Measurements from ENCODE around the gene C1GALT1C1L. TPM values are rescaled to one million over a fixed set of nuclear protein-coding genes. Genes with fewer than 3 reads are reported as not detected.
A peak's percentile ranks its signal among the peaks of the same experiment; 100 is the strongest.
"Not testable (repeated sequence)": the region's sequence is repeated elsewhere in the genome, so short reads cannot be mapped to it uniquely, and the experiment has no call there.

Gene C1GALT1C1L
- total and polyA plus RNA-seq, 7 experiments from 2014 or later, result not detected

DNA sequence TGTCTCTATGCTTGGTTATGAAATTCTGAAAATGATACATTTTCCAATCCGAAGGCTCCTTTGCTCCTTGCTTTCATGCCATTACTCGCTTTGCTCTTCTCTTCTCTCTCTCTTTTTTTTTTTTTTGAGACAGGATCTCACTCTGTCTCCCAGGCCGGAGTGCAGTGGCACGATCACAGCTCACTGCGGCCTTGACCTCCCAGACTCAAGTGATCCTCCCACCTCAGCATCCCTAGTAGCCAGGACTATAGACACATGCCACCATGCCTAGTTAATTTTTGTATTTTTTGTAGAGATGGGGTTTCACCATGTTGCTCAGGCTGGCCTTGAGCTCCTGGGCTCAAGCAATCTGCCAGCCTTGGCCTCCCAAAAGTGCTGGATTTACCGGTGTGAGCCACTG lies 21.9 kb upstream of the C1GALT1C1L start:
- intact Hi-C loops (cut with micrococcal nuclease); DNase-seq; H3K36me3 ChIP-seq (ENCODE audit: control insufficient read depth in 2 of 3, insufficient read depth in 3 of 3, low read length in 3 of 3); H3K4me3 Mint-ChIP-seq; H3K27ac ChIP-seq (ENCODE audit: low read depth, low read length); POLR2A ChIA-PET; H3K4me3 ChIP-seq (ENCODE audit: low read length); H3K4me1 ChIP-seq (ENCODE audit: control insufficient read depth in 2 of 2, insufficient read depth in 2 of 2, low read length in 2 of 2); H3K4me1 Mint-ChIP-seq; ATAC-seq; H3K9me3 ChIP-seq (ENCODE audit: control insufficient read depth in 2 of 3, low read length in 3 of 3); H3K27ac Mint-ChIP-seq; H3K9me3 Mint-ChIP-seq; H3K27me3 ChIP-seq (ENCODE audit: control insufficient read depth in 2 of 2, insufficient read depth in 2 of 2, low read length in 2 of 2); H3K36me3 Mint-ChIP-seq: not testable (repeated sequence)
- CTCF ChIA-PET, result interaction anchor here (0.8 kb wide), 1 partner anchor 8 kb away, joined by 8 read pairs; no protein-coding TSS in a partner anchor
- peaks cover 0 to 28% (median 4%) of the 10 kb centered on the region in 5 donors for H3K27me3 Mint-ChIP-seq

- Mint-ChIP-seq H3K9me3 (no peaks in the 10 kb centered on the region), H3K27ac (no peak overlapping the region), H3K4me1 (no peaks in the 10 kb centered on the region), H3K27me3 (peaks cover 8 to 23% (median 11%) of the 10 kb centered on the region in 5 donors), H3K36me3 (peaks cover 0 to 7% (median 0%) of the 10 kb centered on the region in 5 donors), H3K4me3 (no peak overlapping the region)
- H3K36me3 ChIP-seq (ENCODE audit: control insufficient read depth in 2 of 3, insufficient read depth in 3 of 3, low read length in 3 of 3), result no peaks in the 10 kb centered on the region
- H3K9me3 ChIP-seq (ENCODE audit: control insufficient read depth in 2 of 3, low read length in 3 of 3), result no peaks in the 10 kb centered on the region
- ChIA-PET CTCF (interaction anchor here (0.6 kb wide), 1 partner anchor 9 kb away, joined by 3 read pairs; no protein-coding TSS in a partner anchor), POLR2A (no interaction called here)
- H3K4me1 ChIP-seq (ENCODE audit: control insufficient read depth in 2 of 2, insufficient read depth in 2 of 2, low read length in 2 of 2), result no peaks in the 10 kb centered on the region
- intact Hi-C loops (cut with micrococcal nuclease), result no loop called here
- H3K4me3 ChIP-seq (ENCODE audit: low read length), result no peak overlapping the region
- no peaks in the 10 kb centered on the region for H3K27me3 ChIP-seq (ENCODE audit: control insufficient read depth in 2 of 2, insufficient read depth in 2 of 2, low read length in 2 of 2)
- ATAC-seq, result no peak
- no peak for DNase-seq
- no peak overlapping the region for H3K27ac ChIP-seq (ENCODE audit: low read depth, low read length)
Measured at GRCh38 chr2:43692428-43692994, 16.3 kb upstream of the C1GALT1C1L start.

DNA sequence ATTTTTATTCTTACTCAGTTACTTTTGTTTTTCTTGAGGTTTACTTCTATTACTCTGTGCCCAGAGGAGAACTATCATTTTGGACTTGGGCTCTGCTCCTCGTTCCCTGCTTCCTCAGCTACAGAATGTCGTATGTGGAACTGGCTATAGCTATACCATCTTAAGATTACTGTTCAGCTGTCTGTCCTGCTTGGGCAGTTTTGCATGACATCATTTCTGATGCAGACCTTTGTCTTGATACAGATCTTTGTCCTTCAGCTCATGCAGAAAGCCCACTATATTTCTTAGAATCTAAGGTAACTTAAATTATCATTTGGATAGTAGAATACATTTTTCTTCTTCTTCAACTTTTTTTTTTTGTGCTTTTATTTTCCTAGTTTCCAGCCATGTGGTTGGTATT lies 13.8 kb upstream of the C1GALT1C1L start:
- CTCF ChIA-PET, result no interaction called here
- peaks cover 0 to 11% (median 6%) of the 10 kb centered on the region in 7 donors for H3K4me1 Mint-ChIP-seq

DNA sequence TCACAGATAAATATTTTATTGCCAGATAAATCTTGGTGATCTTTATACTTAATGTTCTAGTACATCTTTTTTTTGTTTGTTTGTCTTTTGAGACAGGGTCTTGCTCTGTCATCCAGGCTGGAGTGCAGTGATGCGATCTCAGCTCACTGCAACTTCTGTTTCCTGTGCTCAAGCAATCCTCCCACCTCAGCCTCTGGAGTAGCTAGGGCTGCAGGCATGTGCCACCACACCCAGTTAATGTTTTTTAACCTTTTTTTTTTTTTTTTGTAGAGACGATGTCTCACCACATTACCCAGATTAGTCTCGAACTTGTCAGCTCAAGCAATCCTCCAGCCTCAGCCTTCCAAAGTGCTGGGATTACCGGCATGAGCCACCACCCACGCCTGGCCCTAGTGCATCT lies 9.1 kb upstream of the C1GALT1C1L start:
- ATAC-seq (no peak), DNase-seq (no peak)
- Histone ChIP-seq H3K4me1 (ENCODE audit: control insufficient read depth in 2 of 2, insufficient read depth in 2 of 2, low read length in 2 of 2) (peaks cover 0 to 6% of the 10 kb centered on the region in 2 donors), H3K9me3 (ENCODE audit: control insufficient read depth in 2 of 3, low read length in 3 of 3) (no peaks in the 10 kb centered on the region), H3K27ac (ENCODE audit: low read depth, low read length) (no peak overlapping the region), H3K27me3 (ENCODE audit: control insufficient read depth in 2 of 2, insufficient read depth in 2 of 2, low read length in 2 of 2) (no peaks in the 10 kb centered on the region), H3K4me3 (ENCODE audit: low read length) (no peak overlapping the region), H3K36me3 (ENCODE audit: control insufficient read depth in 2 of 3, insufficient read depth in 3 of 3, low read length in 3 of 3) (no peaks in the 10 kb centered on the region)
- peaks cover 0 to 15% (median 4%) of the 10 kb centered on the region in 5 donors for H3K27me3 Mint-ChIP-seq
- H3K4me3 Mint-ChIP-seq, result peak overlapping the region in 1 of 10 donors; percentile 18
- H3K4me1 Mint-ChIP-seq, result peaks cover 0 to 16% (median 6%) of the 10 kb centered on the region in 7 donors
- POLR2A ChIA-PET, result no interaction called here
- H3K27ac Mint-ChIP-seq, result no peak overlapping the region
- H3K9me3 Mint-ChIP-seq, result peaks cover 0 to 2% (median 0%) of the 10 kb centered on the region in 11 donors
- intact Hi-C loops (cut with micrococcal nuclease), result no loop called here
- CTCF ChIA-PET, result no interaction called here
- H3K36me3 Mint-ChIP-seq, result no peaks in the 10 kb centered on the region

More for the DNA sequence above, 13.8 kb upstream of the C1GALT1C1L start:
- peaks cover 0 to 4% (median 0%) of the 10 kb centered on the region in 5 donors for H3K36me3 Mint-ChIP-seq
- ATAC-seq (no peak), DNase-seq (no peak)
- no peaks in the 10 kb centered on the region for H3K27me3 ChIP-seq (ENCODE audit: control insufficient read depth in 2 of 2, insufficient read depth in 2 of 2, low read length in 2 of 2)
- no peak overlapping the region for H3K27ac ChIP-seq (ENCODE audit: low read depth, low read length)
- intact Hi-C loops (cut with micrococcal nuclease), result no loop called here
- no peak overlapping the region for H3K27ac Mint-ChIP-seq
- POLR2A ChIA-PET, result interaction anchor here (0.7 kb wide), 1 partner anchor 1924 kb away, joined by 3 read pairs; no protein-coding TSS in a partner anchor
- no peaks in the 10 kb centered on the region for H3K9me3 ChIP-seq (ENCODE audit: control insufficient read depth in 2 of 3, low read length in 3 of 3)
- peaks cover 8 to 19% (median 11%) of the 10 kb centered on the region in 5 donors for H3K27me3 Mint-ChIP-seq
- no peaks in the 10 kb centered on the region for H3K36me3 ChIP-seq (ENCODE audit: control insufficient read depth in 2 of 3, insufficient read depth in 3 of 3, low read length in 3 of 3)
- H3K4me3 Mint-ChIP-seq, result no peak overlapping the region
- no peak overlapping the region for H3K4me3 ChIP-seq (ENCODE audit: low read length)
- peaks cover 0 to 2% (median 0%) of the 10 kb centered on the region in 11 donors for H3K9me3 Mint-ChIP-seq
- peaks cover 0 to 6% of the 10 kb centered on the region in 2 donors for H3K4me1 ChIP-seq (ENCODE audit: control insufficient read depth in 2 of 2, insufficient read depth in 2 of 2, low read length in 2 of 2)

DNA sequence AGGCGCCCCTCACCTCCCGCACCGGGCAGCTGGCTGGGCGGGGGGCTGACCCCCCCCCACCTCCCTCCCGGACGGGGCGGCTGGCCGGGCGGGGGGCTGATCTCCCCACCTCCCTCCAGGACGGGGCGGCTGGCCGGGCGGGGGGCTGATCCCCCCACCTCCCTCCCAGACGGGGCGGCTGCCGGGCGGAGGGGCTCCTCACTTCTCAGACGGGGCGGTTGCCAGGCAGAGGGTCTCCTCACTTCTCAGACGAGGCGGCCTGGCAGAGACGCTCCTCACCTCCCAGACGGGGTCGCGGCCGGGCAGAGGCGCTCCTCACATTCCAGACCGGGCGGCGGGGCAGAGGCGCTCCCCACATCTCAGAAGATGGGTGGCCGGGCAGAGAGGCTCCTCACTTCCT lies 1.6 kb upstream of the C1GALT1C1L start:
- Mint-ChIP-seq H3K9me3 (peaks cover 0 to 15% (median 2%) of the 10 kb centered on the region in 11 donors), H3K27me3 (peaks cover 13 to 28% (median 16%) of the 10 kb centered on the region in 5 donors), H3K4me1 (peaks cover 0 to 14% (median 3%) of the 10 kb centered on the region in 7 donors)
- H3K27me3 ChIP-seq (ENCODE audit: control insufficient read depth in 2 of 2, insufficient read depth in 2 of 2, low read length in 2 of 2); DNase-seq; H3K9me3 ChIP-seq (ENCODE audit: control insufficient read depth in 2 of 3, low read length in 3 of 3); H3K36me3 Mint-ChIP-seq; H3K4me3 Mint-ChIP-seq; H3K36me3 ChIP-seq (ENCODE audit: control insufficient read depth in 2 of 3, insufficient read depth in 3 of 3, low read length in 3 of 3); intact Hi-C loops (cut with micrococcal nuclease); ATAC-seq; H3K4me1 ChIP-seq (ENCODE audit: control insufficient read depth in 2 of 2, insufficient read depth in 2 of 2, low read length in 2 of 2); POLR2A ChIA-PET; H3K27ac Mint-ChIP-seq; CTCF ChIA-PET; H3K27ac ChIP-seq (ENCODE audit: low read depth, low read length); H3K4me3 ChIP-seq (ENCODE audit: low read length): not testable (repeated sequence)

GRCh38 chr2:43675646-43676321 lies 445 bp downstream of the C1GALT1C1L start:
- ChIA-PET CTCF (no interaction called here), POLR2A (no interaction called here)
- no peaks in the 10 kb centered on the region for H3K4me1 ChIP-seq (ENCODE audit: control insufficient read depth in 2 of 2, insufficient read depth in 2 of 2, low read length in 2 of 2)
- H3K36me3 ChIP-seq (ENCODE audit: control insufficient read depth in 2 of 3, insufficient read depth in 3 of 3, low read length in 3 of 3), result no peaks in the 10 kb centered on the region
- H3K27ac ChIP-seq (ENCODE audit: low read depth, low read length), result no peak overlapping the region
- H3K27me3 Mint-ChIP-seq, result peaks cover 18 to 36% (median 22%) of the 10 kb centered on the region in 5 donors
- H3K4me1 Mint-ChIP-seq, result peaks cover 0 to 14% (median 3%) of the 10 kb centered on the region in 7 donors
- ATAC-seq (no peak), DNase-seq (no peak)
- H3K27ac Mint-ChIP-seq, result no peak overlapping the region
- no peaks in the 10 kb centered on the region for H3K9me3 ChIP-seq (ENCODE audit: control insufficient read depth in 2 of 3, low read length in 3 of 3)
- intact Hi-C loops (cut with micrococcal nuclease), result no loop called here
- peaks cover 1 to 19% (median 6%) of the 10 kb centered on the region in 5 donors for H3K36me3 Mint-ChIP-seq
- peak overlapping the region in 9 of 10 donors; percentile 3 to 75 (median 56) for H3K4me3 Mint-ChIP-seq
- peaks cover 0 to 6% of the 10 kb centered on the region in 2 donors for H3K27me3 ChIP-seq (ENCODE audit: control insufficient read depth in 2 of 2, insufficient read depth in 2 of 2, low read length in 2 of 2)
- H3K9me3 Mint-ChIP-seq, result peaks cover 5 to 29% (median 15%) of the 10 kb centered on the region in 11 donors
- H3K4me3 ChIP-seq (ENCODE audit: low read length), result peak overlapping the region; percentile 45

Data from naive thymus-derived CD4-positive, alpha-beta T cell (primary cell).